Ishikawa (cell line): ENCODE measurements around the gene CABP5.

Source experiments
- CEBPB ChIP-seq: IDR thresholded peaks from 2 replicates; pipeline ENCODE4 v1.6.1; 2012
- CREB1 ChIP-seq: IDR thresholded peaks from 2 replicates; pipeline ENCODE4 v1.6.1; 2012; ENCODE audit warnings: low read depth
- EGR1 ChIP-seq: IDR thresholded peaks from 2 replicates; pipeline ENCODE4 v1.6.1; 2012
- EP300 ChIP-seq: IDR thresholded peaks from 2 replicates; pipeline ENCODE4 v1.6.1; 2012; ENCODE audit warnings: borderline replicate concordance
- FOXM1 ChIP-seq: IDR thresholded peaks from 2 replicates; pipeline ENCODE4 v1.6.1; 2012; ENCODE audit warnings: low read depth, borderline replicate concordance
- NFIC ChIP-seq: IDR thresholded peaks from 2 replicates; pipeline ENCODE4 v1.6.1; 2012
- RAD21 ChIP-seq: IDR thresholded peaks from 2 replicates; pipeline ENCODE4 v1.6.1; 2012; ENCODE audit warnings: low read depth
- TAF1 ChIP-seq: IDR thresholded peaks from 2 replicates; pipeline ENCODE4 v1.6.1; 2012; ENCODE audit warnings: low read depth, mild to moderate bottlenecking
- TCF12 ChIP-seq: IDR thresholded peaks from 2 replicates; pipeline ENCODE4 v1.6.1; 2012; ENCODE audit warnings: low read depth
- TEAD4 ChIP-seq: IDR thresholded peaks from 2 replicates; pipeline ENCODE4 v1.6.1; 2012
- USF1 ChIP-seq: IDR thresholded peaks from 2 replicates; pipeline ENCODE4 v1.6.1; 2012
- YY1 ChIP-seq: IDR thresholded peaks from 2 replicates; pipeline ENCODE4 v1.6.1; 2012; ENCODE audit warnings: low read depth
- ZBTB7A ChIP-seq: IDR thresholded peaks from 2 replicates; pipeline ENCODE4 v1.6.1; 2012; ENCODE audit warnings: low read depth
- TF ChIP-seq, protein P1 (sequence below): IDR thresholded peaks from 2 replicates; pipeline ENCODE4 v1.6.1; 2012; ENCODE audit warnings: low read depth, mild to moderate bottlenecking
- TF ChIP-seq, protein P2 (sequence below): IDR thresholded peaks from 2 replicates; pipeline ENCODE4 v1.6.1; 2012

Gene CABP5

DNA sequence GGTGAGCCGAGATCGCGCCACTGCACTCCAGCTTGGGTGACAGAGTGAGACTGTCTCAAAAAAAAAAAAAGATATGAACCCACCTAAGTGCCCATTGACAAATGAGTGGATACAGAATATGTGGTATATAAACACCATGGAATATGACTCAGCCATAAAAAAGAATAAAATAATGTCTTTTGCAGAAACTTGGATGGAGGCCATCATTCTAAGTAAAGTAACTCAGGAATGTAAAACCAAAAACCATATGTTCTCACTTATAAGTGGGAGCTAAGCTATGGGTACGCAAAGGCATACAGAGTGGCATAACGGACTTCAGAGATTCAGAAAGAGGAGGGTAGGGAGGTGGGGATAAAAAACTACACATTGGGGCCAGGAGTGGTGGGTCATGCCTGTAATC, 37.2 kb upstream of the CABP5 start:
- TF ChIP-seq, protein P1, sequence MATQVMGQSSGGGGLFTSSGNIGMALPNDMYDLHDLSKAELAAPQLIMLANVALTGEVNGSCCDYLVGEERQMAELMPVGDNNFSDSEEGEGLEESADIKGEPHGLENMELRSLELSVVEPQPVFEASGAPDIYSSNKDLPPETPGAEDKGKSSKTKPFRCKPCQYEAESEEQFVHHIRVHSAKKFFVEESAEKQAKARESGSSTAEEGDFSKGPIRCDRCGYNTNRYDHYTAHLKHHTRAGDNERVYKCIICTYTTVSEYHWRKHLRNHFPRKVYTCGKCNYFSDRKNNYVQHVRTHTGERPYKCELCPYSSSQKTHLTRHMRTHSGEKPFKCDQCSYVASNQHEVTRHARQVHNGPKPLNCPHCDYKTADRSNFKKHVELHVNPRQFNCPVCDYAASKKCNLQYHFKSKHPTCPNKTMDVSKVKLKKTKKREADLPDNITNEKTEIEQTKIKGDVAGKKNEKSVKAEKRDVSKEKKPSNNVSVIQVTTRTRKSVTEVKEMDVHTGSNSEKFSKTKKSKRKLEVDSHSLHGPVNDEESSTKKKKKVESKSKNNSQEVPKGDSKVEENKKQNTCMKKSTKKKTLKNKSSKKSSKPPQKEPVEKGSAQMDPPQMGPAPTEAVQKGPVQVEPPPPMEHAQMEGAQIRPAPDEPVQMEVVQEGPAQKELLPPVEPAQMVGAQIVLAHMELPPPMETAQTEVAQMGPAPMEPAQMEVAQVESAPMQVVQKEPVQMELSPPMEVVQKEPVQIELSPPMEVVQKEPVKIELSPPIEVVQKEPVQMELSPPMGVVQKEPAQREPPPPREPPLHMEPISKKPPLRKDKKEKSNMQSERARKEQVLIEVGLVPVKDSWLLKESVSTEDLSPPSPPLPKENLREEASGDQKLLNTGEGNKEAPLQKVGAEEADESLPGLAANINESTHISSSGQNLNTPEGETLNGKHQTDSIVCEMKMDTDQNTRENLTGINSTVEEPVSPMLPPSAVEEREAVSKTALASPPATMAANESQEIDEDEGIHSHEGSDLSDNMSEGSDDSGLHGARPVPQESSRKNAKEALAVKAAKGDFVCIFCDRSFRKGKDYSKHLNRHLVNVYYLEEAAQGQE = no peak
- TF ChIP-seq RAD21 = no peak
- TF ChIP-seq EP300 = no peak
- TF ChIP-seq YY1 = no peak
- TF ChIP-seq, protein P2, sequence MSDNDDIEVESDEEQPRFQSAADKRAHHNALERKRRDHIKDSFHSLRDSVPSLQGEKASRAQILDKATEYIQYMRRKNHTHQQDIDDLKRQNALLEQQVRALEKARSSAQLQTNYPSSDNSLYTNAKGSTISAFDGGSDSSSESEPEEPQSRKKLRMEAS = no peak
- TF ChIP-seq CEBPB = no peak
- no peak for TF ChIP-seq TEAD4
- TF ChIP-seq ZBTB7A = no peak
- no peak for TF ChIP-seq EGR1
- no peak for TF ChIP-seq USF1
- TF ChIP-seq CREB1 = no peak
- TF ChIP-seq NFIC = no peak
- TF ChIP-seq FOXM1 = no peak
- TF ChIP-seq TCF12 = no peak
- no peak for TF ChIP-seq TAF1

- no peak for TF ChIP-seq NFIC
- TF ChIP-seq, protein P2 = no peak
- no peak for TF ChIP-seq TCF12
- TF ChIP-seq EP300 = no peak
- TF ChIP-seq RAD21 = no peak
- TF ChIP-seq ZBTB7A = no peak
- no peak for TF ChIP-seq USF1
- no peak for TF ChIP-seq YY1
- no peak for TF ChIP-seq FOXM1
- TF ChIP-seq TEAD4 = no peak
- TF ChIP-seq, protein P1 = no peak
Observed at GRCh38 chr19:48069435-48069834, 25.6 kb upstream of the CABP5 start.

DNA sequence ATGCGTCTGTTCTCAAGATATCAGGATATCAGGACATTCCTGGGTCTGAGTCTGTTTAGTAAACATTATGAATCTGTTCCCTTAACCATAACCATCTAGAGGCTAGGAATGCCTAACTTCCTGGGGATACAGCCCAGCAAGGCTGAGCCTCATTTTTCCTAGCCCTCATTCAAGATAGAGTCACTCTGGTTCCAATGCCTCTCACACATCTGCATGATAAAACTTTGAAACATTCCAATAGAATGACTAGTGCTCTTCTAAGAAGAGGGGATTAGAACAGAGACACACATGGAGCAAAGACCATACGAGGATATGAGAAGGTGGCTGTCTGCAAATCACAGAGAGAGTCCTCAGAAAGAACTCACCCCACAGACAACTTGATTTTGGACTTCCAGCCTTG, 20.6 kb upstream of the CABP5 start:
- TF ChIP-seq RAD21 = no peak

GRCh38 chr19:48061401-48062344, 17.8 kb upstream of the CABP5 start:
- TF ChIP-seq TCF12 (no peak), EGR1 (no peak)

GRCh38 chr19:48060381-48060780, 16.5 kb upstream of the CABP5 start:
- TF ChIP-seq, protein P1 = no peak
- no peak for TF ChIP-seq TAF1
- TF ChIP-seq EP300 = no peak
- no peak for TF ChIP-seq TEAD4
- TF ChIP-seq, protein P2 = no peak
- no peak for TF ChIP-seq YY1
- TF ChIP-seq TCF12 = no peak
- no peak for TF ChIP-seq CEBPB
- TF ChIP-seq NFIC = no peak
- no peak for TF ChIP-seq CREB1
- no peak for TF ChIP-seq RAD21
- TF ChIP-seq USF1 = no peak
- TF ChIP-seq ZBTB7A = no peak
- TF ChIP-seq FOXM1 = no peak
- TF ChIP-seq EGR1 = no peak
